ENCODE results near the gene PRPF40A.

Gene PRPF40A

DNA sequence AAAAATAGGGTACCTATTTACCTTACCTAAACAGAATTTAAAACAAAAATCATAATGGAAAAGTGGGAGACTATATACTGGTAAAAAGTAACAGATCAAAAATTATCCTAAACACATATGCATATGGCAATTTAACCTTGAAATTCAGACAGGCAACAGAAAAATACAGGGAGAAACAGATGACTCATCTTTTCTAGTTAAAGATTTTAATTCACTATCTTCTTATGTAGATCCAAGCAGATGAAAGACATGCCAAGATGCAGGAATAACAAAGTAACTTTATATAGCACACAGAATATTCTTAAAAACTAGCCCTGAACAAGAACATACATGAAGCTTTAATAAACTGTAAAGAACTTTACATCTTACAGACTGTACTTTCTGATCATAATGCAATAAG is 30.9 kb downstream of the PRPF40A start:
- no peak overlapping the region for H3K4me3 ChIP-seq (ENCODE audit: low read length)
- no peaks in the 10 kb centered on the region for H3K9me3 ChIP-seq (replicated peaks; ENCODE audit: insufficient read depth, low read length)
- peaks cover 3% of the 10 kb centered on the region; the same call in 1 of the 2 replicates for H4K20me1 ChIP-seq (ENCODE audit: insufficient read depth, low read length)
- no peaks in the 10 kb centered on the region for H3K27me3 ChIP-seq (replicated peaks; ENCODE audit: insufficient read depth, low read length)
- no peak overlapping the region for H3K4me2 ChIP-seq (ENCODE audit: low read depth, low read length)
- H3K27ac ChIP-seq (ENCODE audit: low read length), result no peak overlapping the region
- no peak for DNase-seq
- no peaks in the 10 kb centered on the region for H3K4me1 ChIP-seq (ENCODE audit: low read length)
- no peaks in the 10 kb centered on the region for H3K9me2 ChIP-seq (replicated peaks; ENCODE audit: insufficient read depth, low read length)
- no peak for TF ChIP-seq EZH2phosphoT487 (IDR thresholded peaks at IDR 0.05; ENCODE audit: low read length)
- TF ChIP-seq EZH2 (optimal IDR thresholded peaks at IDR 0.05; ENCODE audit: low read depth, low read length), result no peak
- TF ChIP-seq, protein P1, sequence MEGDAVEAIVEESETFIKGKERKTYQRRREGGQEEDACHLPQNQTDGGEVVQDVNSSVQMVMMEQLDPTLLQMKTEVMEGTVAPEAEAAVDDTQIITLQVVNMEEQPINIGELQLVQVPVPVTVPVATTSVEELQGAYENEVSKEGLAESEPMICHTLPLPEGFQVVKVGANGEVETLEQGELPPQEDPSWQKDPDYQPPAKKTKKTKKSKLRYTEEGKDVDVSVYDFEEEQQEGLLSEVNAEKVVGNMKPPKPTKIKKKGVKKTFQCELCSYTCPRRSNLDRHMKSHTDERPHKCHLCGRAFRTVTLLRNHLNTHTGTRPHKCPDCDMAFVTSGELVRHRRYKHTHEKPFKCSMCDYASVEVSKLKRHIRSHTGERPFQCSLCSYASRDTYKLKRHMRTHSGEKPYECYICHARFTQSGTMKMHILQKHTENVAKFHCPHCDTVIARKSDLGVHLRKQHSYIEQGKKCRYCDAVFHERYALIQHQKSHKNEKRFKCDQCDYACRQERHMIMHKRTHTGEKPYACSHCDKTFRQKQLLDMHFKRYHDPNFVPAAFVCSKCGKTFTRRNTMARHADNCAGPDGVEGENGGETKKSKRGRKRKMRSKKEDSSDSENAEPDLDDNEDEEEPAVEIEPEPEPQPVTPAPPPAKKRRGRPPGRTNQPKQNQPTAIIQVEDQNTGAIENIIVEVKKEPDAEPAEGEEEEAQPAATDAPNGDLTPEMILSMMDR (IDR thresholded peaks at IDR 0.05; ENCODE audit: low read length), result no peak
- no peak overlapping the region for H3K9ac ChIP-seq (ENCODE audit: low read length)
- H3K79me2 ChIP-seq (ENCODE audit: low read length), result peaks cover 81% of the 10 kb centered on the region
- H2AFZ ChIP-seq (ENCODE audit: low read length), result no peak overlapping the region
- H3K36me3 ChIP-seq (replicated peaks; ENCODE audit: insufficient read depth, low read length), result no peaks in the 10 kb centered on the region; the same call in 1 of the 2 replicates
- no peaks in the 10 kb centered on the region for H3F3A ChIP-seq (ENCODE audit: insufficient read depth, low read length)

DNA sequence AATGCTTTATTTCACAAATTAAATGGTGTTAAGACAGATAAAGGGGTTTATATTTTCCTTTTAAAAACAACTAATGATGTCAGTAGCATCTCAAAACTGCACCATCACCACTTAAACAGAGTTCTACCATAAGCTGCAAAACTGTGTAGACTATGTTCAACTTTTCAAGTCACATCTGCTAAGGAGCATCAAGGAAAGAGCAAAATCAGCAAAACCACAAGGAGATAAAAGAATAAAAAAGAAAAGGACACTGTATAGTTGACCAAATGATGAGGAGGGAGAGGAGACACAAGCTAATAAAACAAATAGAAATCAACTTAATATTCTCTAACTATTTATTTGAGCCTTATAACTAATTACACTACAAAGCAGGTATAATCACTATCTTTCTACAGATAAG is 33.9 kb downstream of the PRPF40A start:
- Histone ChIP-seq H3K4me3 (ENCODE audit: low read length) (no peak overlapping the region), H3K9me2 (replicated peaks; ENCODE audit: insufficient read depth, low read length) (no peaks in the 10 kb centered on the region), H3K4me2 (ENCODE audit: low read depth, low read length) (no peak overlapping the region), H2AFZ (ENCODE audit: low read length) (no peak overlapping the region), H3K9me3 (replicated peaks; ENCODE audit: insufficient read depth, low read length) (no peaks in the 10 kb centered on the region), H3K4me1 (ENCODE audit: low read length) (no peaks in the 10 kb centered on the region), H4K20me1 (ENCODE audit: insufficient read depth, low read length) (peaks cover 3% of the 10 kb centered on the region; the same call in 1 of the 2 replicates), H3K9ac (ENCODE audit: low read length) (no peak overlapping the region), H3K36me3 (replicated peaks; ENCODE audit: insufficient read depth, low read length) (peaks cover 12% of the 10 kb centered on the region; the same call in 1 of the 2 replicates), H3F3A (ENCODE audit: insufficient read depth, low read length) (no peaks in the 10 kb centered on the region), H3K27me3 (replicated peaks; ENCODE audit: insufficient read depth, low read length) (no peaks in the 10 kb centered on the region), H3K79me2 (ENCODE audit: low read length) (peaks cover 73% of the 10 kb centered on the region), H3K27ac (ENCODE audit: low read length) (no peak overlapping the region)
- no peak for TF ChIP-seq EZH2 (optimal IDR thresholded peaks at IDR 0.05; ENCODE audit: low read depth, low read length)
- TF ChIP-seq, protein P1 (IDR thresholded peaks at IDR 0.05; ENCODE audit: low read length), result no peak
- TF ChIP-seq EZH2phosphoT487 (IDR thresholded peaks at IDR 0.05; ENCODE audit: low read length), result no peak
- no peak for DNase-seq

DNA sequence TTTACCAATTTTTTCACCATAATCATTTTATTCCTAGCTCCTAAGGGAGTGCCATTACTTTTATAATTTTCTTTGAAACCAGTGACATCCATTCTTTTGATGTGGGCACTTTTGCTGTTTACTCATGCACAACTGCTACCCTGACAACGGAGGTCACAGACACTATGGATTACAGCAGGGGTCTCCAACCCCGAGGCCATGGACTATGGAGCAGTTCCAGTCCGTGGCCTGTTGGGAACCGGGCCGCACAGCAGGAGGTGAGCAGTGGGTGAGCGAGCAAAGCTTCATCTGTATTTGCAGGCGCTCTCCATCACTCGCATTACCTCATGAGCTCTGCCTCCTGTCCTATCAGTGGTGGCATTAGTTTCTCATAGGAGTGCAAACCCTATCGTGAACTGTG is 34.6 kb downstream of the PRPF40A start:
- Histone ChIP-seq H3K9me2 (replicated peaks; ENCODE audit: insufficient read depth, low read length) (no peaks in the 10 kb centered on the region), H4K20me1 (ENCODE audit: insufficient read depth, low read length) (peaks cover 3% of the 10 kb centered on the region; the same call in 1 of the 2 replicates), H3K4me3 (ENCODE audit: low read length) (no peak overlapping the region), H3K9ac (ENCODE audit: low read length) (no peak overlapping the region), H3K4me1 (ENCODE audit: low read length) (no peaks in the 10 kb centered on the region), H3F3A (ENCODE audit: insufficient read depth, low read length) (no peaks in the 10 kb centered on the region), H3K4me2 (ENCODE audit: low read depth, low read length) (no peak overlapping the region), H3K27me3 (replicated peaks; ENCODE audit: insufficient read depth, low read length) (no peaks in the 10 kb centered on the region), H3K79me2 (ENCODE audit: low read length) (peaks cover 66% of the 10 kb centered on the region), H2AFZ (ENCODE audit: low read length) (no peak overlapping the region), H3K36me3 (replicated peaks; ENCODE audit: insufficient read depth, low read length) (peaks cover 12% of the 10 kb centered on the region; the same call in 1 of the 2 replicates), H3K9me3 (replicated peaks; ENCODE audit: insufficient read depth, low read length) (no peaks in the 10 kb centered on the region), H3K27ac (ENCODE audit: low read length) (no peak overlapping the region)
- DNase-seq, result no peak
- TF ChIP-seq EZH2phosphoT487 (IDR thresholded peaks at IDR 0.05; ENCODE audit: low read length), result no peak
- TF ChIP-seq EZH2 (optimal IDR thresholded peaks at IDR 0.05; ENCODE audit: low read depth, low read length), result no peak
- TF ChIP-seq, protein P1 (IDR thresholded peaks at IDR 0.05; ENCODE audit: low read length), result no peak

Measured in MM.1S (cell line).